GM15510 (cell line): Measurements from ENCODE around the gene LIN28A.
A peak's percentile ranks its signal among the peaks of the same experiment; 100 is the strongest.

ENCODE experiments used
- POLR2A ChIP-seq: IDR thresholded peaks from 3 replicates; pipeline ENCODE4 v1.6.1; 2011; ENCODE audit warnings: borderline replicate concordance; ENCODE audit not compliant: insufficient read length; ENCODE audit errors: extremely low read depth

Gene LIN28A

DNA sequence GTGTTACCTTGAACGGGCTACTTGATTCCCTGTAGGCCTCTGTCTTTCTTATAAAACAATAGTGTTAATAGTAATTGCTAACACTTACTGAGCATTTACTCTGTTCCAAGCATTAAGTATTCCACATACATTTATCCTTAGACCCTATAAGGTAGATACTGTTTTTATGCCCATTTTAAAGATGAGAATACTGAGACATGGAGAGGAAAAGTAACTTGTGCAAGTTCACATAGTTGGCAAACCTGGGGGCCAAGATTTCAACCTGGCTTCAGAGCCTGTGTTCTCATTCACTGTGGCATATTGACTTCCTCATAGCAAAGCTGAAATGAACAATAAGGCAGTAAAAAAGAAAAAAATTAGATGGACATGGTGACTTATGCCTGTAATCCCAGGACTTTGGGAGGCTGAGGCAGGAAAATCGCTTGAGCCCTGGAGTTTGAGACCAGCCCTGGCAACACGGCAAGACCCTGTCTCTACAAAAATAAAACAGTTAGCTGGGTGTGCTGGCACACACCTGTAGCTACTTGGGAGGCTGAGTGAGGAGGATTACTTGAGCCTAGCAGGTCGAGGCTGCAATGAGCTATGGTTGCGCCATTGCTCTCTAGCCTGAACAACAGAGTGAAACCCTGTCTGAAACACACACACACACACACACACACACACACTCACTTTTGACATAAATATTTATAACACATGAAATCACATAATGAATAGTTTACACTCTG is 42.0 kb downstream of the LIN28A start:
- TF ChIP-seq POLR2A: no peak

DNA sequence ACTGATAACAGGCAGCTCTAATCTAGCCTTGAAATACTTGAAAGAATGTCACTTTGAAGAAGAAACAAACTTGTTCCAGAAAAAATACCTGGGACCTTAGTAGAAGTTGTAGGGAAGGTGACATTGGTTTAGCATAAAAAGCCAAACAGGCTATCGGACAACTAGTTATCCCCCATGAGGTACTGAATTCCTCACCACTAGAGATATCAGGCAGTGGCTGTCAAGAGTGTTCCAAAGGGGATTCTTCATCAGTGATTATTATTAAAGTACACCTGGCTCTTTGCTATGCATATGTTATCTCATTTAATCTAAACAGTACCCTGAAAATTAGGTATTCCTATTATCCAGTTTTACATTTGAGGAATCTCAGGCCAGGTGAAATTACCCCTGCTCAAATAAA is 48.5 kb downstream of the LIN28A start:
- no peak for TF ChIP-seq POLR2A

DNA sequence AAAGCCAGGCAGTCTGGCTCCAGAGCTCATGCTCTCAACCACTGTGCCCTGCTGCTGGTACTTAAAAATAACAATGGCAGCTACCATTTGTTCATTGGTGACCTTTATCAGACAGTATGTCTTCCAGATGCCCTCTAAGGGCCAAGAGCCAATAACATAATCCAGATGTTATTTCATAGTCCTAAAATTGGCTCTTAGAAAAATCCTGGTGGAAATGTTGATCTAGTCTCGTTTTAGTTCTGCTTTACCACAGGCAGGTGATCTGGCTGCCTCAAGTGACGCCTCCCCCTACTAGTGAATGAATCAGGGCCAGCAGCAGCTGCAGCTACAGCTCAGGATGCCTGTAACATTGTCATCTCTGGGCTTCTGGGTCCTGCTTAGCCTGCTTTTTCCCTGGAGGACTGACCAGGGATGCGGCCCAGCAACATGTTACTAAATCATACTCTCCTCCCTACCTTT is 49.0 kb downstream of the LIN28A start:
- no peak for TF ChIP-seq POLR2A

DNA sequence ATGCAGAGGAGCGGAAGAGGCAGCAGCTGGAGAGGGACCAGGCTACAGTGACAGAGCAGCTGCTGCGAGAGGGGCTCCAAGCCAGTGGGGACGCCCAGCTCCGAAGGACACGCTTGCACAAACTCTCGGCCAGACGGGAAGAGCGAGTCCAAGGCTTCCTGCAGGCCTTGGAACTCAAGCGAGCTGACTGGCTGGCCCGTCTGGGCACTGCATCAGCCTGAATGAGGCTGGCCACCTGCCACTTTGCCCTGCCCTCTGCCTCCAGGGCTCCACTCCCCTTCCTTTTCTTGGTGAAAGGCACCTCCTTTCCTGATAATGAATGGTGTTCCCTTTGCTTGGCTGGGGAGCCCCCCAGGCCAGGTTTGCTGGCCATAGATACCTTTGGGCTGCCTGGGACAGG is 58.3 kb downstream of the LIN28A start:
- TF ChIP-seq POLR2A: no peak

DNA sequence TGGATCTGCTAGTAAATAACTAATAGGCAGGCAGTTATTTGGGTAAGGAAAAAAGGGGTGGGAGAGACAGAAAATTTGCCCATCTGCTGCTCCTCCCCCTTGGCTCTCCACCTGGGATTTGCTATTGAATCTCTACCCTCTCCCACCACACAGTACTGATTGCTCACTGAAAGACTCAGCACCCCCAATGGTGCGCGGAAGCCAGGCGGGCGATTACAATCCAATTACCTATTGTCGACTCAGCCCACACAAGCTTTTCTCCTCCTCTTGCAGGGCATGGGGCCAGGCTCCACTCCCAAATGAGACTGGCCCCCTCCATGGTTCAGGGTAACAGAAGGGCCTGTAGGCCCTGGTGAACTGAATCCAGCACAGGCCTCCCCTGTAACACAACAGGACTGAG is 58.9 kb downstream of the LIN28A start:
- no peak for TF ChIP-seq POLR2A

DNA sequence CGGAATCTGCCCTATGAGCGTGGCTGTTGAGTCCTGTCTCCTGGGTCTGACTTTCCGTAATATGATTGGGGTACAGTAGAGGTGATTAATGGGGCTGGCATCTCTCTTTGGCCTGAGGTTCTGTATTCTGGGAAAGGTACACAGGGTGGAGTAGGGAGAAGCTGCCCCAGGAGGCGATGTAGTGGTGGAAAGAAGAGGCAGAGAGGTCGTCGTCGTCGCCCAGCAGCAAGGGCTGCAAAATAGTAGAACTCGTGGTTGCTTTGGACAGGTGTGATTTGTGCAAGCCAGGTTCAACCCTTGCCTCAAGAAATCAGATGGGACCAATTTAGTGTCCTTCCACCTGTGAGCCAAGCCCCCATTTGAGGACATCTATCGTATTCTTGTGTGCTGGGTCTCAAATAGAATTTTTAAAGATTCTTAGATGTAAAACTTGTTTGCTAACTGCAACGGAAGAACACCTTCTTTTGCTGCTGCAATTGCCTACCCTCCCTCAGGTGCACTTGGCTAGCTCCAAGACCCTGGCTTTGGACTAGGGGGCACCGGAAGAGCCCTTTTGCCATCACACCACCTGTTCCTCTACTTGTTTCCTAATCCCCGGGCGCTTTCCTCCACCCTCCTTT is 60.4 kb downstream of the LIN28A start:
- no peak for TF ChIP-seq POLR2A

DNA sequence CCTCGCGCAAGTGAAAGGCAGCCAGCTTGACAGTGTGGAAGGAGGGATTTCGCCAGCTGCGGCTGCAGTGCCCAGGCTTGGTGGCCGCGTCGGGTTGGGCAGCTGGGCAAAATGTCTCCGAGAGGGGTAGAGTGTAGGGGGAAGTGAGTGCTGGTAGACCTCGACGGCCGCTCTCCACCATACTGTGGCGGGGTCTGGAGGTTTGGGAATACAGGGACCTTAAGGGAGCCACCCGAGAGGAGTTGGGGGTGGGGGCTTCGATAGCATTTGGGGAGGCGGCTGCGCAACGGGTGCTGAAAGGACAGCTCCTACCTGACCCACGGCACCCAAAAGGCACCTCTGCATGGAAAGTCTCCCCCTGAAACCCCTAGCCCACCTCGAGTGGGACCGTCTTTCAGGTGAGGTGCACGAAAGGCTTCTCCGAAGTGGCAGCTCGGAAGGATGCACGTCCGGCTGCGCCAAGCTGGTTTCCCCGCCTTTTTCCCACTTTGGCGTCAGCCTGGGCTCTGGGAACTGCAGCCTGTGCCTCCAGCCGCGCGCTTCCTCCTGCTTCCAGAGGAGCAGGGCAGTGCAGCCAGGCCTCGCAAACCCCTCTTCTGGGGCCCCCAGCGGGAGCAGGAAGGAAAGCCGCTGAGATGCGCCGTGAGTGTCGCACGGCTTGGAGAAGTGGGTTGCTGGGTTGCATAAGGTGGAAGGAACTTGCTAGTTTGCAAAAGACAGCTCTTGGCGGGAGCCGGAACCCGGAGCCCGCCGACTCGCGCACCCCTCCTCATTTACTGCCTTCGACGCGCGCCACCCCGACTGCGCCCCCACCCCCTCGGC is 61.1 kb downstream of the LIN28A start:
- TF ChIP-seq POLR2A: peak; percentile 9

DNA sequence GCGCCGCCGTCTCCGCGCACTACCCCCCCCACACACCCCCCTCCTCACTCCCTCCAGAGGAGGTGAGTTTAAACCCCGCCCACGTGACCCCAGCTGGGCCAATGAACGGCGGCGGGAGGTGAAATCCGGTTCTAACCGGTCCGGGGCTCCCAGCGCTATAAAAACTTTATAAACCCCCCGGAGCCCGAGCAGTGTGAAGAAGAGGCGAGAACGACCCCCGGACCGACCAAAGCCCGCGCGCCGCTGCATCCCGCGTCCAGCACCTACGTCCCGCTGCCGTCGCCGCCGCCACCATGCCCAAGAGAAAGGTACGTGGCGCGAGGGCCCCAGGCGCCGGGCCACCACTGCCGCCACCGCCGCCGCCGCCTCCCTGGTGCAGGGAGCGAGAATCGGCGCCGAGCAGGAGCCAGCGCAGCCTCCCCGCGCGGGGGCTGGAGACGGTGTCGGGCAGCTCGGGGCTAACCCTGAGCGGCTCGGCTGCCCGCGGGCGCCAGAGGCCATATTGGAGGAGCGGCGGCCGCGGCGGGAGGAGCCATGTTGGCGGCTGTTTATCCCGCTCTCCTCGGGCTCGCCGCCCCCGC is 61.8 kb downstream of the LIN28A start, which contains the start of gene HMGN2:
HMGN2 (plus strand) TSS at position 121 of the 581 bp plus-strand sequence; CDS start at position 294, 173 bp downstream.
- TF ChIP-seq POLR2A: peak; percentile 85

DNA sequence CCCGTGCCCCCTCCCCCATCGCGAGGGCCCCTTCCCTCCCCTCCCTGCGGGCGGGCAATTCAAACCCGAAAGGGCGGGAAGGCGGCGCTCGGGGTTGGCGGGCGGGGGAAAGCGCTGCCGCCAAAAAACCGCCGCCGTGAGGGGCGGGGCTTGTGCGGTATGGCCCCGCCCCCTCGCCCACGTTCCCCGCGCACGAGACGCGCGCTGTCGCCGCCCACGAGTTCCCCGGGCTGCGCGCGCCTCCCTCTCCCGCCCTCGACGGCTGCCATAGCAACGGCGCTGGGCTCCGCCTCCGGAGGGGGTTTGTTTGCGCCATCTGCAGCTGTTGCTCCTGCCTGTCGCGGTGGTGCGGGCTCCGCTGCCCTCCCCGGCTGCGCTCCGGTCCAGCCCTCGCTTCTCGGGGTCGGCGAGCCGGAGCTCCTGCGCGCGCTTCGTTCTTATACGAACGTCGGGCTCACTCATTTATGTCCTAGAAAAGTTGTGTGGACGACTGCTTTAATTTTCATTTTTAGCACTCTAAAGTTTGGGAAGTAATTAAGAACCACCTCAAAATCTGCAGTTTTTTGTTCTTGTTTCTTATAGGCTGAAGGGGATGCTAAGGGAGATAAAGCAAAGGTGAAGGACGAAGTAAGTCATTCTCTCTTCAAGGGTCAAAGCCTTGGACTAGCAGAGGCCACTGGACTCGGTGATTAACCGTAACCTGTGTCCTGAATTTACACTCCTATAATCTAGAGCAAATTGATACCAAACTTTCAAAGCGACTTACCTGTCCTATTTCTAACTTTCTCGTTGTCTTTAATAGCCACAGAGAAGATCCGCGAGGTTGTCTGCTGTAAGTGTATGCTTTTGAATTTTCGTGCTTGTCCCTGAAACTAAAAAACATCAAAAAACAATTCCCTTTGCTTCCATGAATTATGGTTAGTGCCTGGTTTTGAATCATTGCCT is 62.6 kb downstream of the LIN28A start:
- TF ChIP-seq POLR2A: peak; percentile 48

DNA sequence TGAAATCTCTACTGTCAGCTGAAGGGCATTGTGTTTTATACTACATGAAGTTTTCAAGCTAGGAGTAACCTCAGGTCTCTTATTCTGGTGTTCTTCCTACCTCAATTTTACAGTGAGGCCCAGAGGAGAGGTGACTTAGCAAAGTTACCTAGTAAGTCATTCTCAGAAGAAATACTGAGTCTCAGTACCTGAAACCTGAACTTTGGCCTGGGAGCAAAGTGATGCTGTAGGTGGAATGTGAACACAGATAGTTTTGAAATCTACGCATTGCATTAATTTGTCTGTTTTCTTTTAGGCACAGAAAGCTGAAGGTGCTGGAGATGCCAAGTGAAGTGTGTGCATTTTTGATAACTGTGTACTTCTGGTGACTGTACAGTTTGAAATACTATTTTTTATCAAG is 64.2 kb downstream of the LIN28A start:
- TF ChIP-seq POLR2A: no peak

DNA sequence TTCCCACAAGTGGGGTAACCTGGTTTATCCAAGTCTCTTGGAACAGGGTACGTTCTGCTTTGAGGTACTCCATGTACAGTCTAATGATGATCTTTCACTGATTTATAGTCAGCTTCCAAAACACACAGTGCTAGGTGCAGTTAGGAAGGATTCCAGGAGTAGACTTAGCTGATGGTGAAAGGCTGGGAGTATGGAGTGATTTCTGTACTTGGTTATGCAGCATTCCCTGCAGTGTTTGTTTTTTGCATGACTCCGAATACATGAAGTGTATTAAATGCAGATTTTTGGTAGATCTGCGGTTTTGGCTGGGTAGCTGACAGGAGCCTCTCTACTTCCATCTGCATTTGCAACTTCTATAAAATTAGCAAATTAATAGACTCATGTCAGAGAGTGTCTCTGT is 65.4 kb downstream of the LIN28A start:
- no peak for TF ChIP-seq POLR2A

DNA sequence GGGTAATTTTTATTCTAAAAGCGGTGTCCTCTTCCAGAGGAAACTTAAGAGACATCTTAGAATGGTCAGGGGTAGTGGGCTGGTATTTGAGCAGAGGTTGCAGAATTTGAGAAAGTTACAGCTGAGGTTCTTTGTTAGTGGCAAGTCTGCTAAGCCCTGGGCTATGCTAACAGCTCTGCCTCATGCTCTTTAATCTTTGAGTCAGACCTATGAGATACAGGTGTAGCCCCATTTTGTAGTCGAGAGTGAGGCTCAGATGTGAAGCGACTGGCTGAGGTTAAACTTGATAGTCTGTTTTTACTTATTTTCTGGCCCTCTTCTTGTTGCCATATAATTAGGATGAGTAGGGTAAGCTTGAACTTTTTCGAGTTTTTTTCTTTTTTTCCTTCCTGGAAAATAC is 66.3 kb downstream of the LIN28A start:
- TF ChIP-seq POLR2A: peak; percentile 25

DNA sequence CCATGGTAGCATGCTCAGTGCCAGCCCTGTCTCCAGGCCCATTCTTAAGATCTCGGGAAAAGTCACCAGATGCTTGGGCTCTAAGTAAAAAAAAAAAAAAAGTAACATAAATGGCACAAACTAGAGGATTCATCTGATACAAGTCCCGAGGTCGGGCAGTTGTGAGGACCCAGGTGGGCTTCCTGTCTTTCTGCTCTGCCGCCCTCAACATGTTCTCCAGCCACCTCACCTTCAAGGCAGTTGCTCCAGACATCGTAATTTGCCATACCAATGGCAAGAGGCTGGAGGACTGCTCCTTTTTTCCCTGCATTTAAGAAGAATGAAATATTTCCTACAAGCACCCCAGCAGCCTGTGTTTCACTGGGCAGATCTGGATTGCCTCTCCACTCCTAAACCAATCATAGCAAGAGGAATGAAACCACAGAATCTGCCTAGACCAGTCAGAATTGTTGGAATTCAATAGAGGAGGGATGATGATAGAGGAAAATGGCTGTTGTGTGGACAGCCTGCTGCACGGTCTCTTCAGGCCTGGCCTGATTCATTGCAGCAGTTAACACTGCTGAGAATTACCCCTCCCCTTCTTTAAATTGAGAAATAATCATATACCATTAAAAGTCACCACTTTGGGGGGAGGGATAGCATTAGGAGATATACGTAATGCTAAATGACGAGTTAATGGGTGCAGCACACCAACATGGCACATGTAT is 67.0 kb downstream of the LIN28A start:
- TF ChIP-seq POLR2A: no peak
